ENCODE data around the gene EED.
"Not testable (repeated sequence)": the region's sequence is repeated elsewhere in the genome, so short reads cannot be mapped to it uniquely, and the experiment has no call there.

The EED gene

DNA sequence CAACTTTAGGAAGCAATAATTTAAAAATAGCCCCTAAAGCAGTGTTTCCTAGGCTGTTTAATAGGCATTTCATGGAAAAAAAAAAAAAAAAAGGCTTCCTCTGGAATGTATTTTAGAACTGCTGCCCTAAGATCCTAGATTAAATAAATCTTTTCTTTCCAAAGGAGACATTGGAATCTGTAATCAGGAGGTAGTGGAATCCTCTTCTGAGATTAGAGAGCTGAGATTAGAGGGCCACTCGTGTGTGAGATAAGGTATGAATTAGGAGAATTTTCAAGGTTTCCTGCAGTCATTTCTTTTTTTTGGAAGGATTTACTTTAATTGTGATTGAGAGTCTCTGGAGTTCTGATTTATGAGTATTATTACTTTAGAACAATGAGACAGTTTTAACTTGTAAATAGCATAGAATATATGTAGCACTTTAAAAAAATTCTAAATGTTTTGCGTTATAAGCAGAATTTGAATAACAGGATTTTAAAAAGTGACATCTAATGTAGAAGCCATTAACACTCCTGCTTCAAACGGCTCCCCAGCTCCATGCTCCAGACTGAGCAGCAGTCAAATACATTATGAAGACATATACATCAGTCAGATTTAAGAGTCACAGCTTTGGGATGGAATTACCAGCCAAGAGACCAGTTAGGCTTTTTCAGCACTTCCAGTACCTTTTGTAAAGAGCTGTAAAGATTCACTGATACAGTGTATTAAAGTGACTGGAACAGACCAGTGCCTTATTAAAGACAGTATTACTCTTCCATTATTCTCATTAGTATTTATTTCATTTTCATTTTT is 5.0 kb downstream of the EED start:
- no peak for DNase-seq

DNA sequence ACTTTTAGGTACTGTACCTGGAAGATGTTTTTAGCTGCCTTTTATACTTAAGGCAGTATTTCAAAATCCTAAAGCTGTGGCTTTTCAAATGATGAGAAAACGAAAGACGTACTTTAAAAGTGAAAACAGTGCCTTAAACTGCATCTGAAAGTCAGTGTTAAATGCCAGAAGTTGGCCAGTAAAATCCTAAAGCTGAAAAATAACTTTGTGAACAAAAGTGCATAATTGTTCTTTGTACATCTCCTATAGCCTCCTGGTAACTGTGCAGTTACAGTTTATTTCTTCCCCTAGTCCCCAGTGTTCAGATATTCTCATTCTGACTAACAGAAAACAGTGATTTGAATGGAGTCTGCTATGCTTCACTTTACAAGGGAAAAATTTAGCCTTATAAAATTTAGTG is 6.8 kb downstream of the EED start:
- no peak for DNase-seq

- no peak for DNase-seq
Measured at GRCh38 chr11:86255896-86256295, 11.3 kb downstream of the EED start.

DNA sequence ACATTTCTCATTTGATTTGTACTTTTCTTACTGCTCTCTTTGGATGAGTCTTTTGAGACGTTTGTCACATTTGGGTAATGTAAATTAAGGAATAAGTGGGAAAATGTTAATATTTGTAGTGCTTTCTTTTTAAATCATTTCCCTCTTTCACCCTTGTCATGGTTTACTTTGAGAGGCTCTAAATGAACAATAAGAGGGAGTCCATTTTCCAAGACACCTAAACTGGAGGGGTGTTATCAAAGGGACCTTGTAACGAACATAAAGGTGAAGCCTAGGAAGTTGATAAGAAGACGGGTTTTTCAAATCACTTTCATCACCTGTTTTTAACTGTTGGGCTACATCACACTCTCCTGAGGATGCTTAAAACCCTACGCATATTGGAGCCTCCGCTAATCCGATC is 12.1 kb downstream of the EED start:
- DNase-seq, result no peak

DNA sequence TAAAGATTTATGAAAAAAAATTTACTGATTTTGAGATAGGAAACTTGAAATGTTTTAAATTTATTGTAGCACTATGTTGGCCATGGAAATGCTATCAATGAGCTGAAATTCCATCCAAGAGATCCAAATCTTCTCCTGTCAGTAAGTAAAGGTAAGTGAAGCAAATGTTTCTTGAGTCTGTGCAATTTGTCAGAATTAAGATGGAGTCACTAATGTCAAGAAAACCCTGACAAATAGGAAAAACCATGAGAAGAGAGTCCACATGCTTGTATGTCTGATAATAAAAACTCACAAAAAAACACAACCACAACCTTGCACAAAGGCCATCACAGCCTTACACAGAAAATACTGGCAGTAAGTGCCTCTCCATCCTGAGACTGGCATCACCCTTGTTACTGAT is 12.9 kb downstream of the EED start:
- no peak for DNase-seq

DNA sequence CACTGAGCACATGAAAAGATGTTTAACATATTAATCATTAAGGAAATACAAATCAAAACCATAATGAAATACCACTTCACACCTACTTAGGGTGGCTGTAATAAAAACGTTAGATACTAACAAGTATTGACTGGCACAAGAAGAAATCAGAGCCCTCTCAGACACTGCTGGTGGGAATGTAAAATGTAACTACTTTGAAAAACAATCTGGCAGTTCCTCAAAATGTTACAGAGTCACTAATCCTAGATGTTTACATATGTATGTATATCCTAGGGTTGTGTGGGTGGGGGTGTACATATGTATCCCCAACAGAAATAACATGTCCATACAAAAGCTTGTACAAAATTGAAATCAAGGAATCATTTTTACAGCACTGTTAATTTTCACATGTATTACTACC is 15.2 kb downstream of the EED start:
- DNase-seq, result no peak

DNA sequence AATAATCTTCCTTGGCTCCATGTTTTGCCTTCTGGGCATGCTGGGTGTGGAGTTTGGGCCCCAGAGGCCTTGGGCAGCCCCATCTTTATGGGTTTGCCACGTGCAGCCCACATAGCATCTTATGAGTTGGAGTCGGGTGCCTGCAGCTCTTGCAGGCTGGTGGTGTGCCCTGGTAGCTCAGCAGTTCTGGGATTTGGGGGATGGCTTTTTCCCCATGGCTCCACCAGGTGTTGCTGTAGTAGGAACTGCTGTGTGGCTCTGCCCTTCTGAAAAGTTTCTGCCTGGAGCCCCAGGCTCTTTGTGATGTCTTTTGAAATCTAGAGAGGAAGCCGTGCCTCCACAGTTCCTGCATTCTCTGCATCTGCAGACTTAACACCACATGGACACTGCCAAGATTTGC is 16.8 kb downstream of the EED start:
- no peak for DNase-seq

- DNase-seq, result no peak
Measured at GRCh38 chr11:86262387-86262786, 17.8 kb downstream of the EED start.

DNA sequence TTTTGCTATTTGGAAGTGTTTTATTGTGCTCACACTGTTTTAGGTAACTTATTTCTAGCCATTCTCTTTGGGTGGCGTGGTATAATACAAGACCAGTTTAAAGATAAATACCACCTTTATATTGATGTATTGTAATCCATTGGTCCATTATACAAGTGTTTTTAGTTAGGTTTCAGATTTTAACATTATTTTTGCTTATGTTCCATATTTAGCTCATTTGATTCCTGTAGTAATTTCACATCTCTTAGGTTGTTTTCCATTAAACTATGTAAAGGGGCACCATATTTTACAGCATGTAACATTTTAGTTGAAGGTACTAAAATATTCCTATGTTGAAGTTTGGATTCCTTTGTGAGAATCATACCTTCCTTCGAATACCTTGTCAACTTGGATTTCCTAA is 20.1 kb downstream of the EED start:
- DNase-seq, result no peak

DNA sequence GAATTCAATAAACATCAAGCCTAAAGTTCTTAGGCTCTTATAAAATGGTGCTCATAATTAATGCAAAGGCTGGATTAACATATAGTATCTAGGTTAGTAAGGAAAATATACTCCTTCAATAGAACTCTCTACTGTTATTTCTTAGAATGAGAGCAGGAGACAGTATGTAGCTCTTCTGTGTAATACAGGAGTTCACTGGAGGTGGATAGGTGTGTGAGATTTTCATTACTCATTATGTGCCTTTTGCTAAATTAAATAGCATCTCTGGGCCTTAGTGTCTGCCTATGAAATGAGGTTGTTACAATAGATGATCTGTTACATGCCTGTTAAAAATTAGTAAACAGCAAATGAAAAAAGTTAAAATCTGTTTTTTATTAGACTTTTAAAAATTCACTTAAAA is 20.6 kb downstream of the EED start:
- no peak for DNase-seq

DNA sequence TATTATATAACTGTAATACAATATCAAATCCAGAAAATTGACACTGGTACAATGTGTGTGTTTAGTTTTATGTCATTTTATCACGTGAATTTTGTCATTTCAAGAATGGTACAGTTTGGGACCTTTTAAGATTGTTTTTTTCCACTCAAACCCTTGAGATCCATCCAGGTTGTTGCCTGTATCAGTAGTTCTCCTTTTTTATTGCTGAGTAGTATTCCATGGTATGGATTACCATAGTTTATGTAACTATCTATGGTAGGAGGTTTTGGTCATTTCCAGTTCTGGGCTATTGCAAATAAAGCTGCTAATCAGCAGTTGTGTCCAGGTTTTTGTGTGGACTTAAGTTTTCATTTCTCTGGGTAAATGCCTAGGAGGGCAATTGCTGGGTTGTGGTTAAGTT is 25.1 kb downstream of the EED start:
- no peak for DNase-seq

DNA sequence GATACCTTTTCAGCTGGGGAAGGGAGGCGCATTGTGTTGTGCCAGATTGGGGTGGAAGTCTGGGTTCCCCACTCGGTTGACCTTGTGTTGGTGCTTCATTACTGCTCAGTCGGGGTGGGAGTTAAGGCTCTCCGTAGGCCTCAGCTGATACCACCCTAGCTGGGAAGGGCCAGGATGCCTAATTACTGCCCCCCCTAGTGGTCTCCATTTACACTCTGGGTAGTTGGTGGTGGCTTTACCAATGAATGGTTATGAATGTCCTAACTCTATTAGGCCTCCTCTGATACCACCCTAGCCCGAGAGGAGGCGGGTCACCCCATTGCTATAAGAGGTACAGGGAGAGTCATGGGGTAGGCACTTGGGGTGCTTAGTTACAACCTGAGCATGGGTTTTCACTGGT is 29.9 kb downstream of the EED start:
- no peak for DNase-seq

DNA sequence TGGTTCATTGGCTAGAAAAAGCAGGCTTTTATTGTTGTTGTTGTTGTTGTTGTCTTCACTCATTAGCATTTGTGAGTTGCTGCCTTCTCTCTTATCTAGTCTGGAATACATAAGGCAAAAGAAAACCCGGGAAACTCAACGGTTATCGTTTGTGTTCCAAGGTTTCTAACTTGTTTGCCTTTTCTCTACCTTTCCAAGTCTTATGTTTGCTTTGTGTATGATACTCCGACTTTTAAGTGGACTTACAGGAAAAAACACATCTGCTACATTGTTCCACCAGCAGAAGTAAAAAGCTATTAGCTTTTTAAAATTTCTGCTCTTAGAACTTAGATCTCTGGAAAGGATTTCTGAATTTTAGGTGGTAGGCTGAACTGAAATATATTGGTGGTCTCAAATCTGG is 30.4 kb downstream of the EED start:
- no peak for DNase-seq

DNA sequence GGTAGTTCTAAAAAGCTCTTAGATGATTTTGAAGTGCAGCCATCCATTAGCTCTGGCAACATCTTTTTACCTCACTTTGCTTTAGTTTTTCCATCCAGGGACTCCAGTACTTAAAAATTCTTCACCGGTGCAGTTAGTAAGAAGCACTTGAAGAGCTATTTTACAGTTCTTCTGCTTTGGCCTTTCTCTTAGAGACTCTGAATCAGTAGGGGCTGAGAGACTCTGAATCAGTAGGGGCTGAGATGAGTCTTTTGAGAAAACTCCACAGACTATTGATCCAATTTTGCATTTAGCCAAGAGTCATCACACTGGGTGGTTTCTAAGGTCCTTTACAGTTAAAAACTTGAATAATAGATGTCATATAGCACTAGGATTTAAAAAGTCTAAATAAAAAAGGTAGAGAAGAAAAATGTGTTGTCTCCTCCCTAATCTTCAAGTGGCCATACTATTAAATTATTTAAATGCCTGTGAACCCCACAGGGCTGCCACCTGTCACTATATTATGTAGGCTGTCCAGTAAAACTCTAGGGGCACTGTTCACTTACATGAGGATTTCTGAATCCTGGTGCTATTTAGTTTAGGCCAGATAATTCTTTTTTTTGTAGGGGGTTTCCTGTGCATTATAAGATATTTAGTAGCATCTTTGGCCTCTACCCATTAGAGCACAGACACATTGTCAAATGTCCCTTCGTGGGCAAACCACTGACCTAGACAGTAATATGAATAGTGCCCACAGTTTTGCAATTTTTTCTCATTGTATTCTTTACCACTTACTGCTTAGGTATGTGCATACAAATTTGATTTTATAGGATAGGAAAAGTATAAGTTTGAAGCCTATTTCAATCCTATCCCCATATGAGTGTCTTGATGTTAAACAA is 31.2 kb downstream of the EED start:
- DNase-seq, result no peak

- no peak for DNase-seq
Measured at GRCh38 chr11:86277741-86278140, 33.2 kb downstream of the EED start.

- no peak for DNase-seq
Measured at GRCh38 chr11:86278226-86278625, 33.7 kb downstream of the EED start.

DNA sequence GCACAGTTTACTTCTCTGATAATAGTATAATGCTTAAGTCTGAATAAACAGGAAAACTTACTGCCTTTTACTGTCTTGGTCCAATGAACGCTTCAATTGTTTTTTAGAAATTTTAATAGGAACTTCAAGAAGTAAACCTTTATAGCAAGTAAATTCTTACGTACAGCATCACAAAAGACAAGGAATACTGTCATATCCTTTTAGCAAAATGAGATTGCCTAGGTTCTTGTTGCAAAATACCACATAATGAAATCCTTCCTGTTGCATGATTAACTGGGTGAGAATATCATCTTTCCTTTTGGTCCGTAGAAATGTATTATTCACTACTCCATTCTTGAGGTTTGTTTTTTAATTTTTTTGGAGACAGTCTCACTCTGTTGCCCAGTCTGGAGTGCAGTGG is 35.2 kb downstream of the EED start:
- DNase-seq, result no peak

GRCh38 chr11:86287468-86287796 is 42.9 kb downstream of the EED start:
- no peak for DNase-seq

GRCh38 chr11:86288776-86289507 is 44.4 kb downstream of the EED start:
- DNase-seq, result no peak

- not testable (repeated sequence) for DNase-seq
Measured at GRCh38 chr11:86289508-86290280, 45.1 kb downstream of the EED start.

- DNase-seq, result peak; percentile 15 to 62 (median 40)
Measured at GRCh38 chr11:86291466-86292262, 47.1 kb downstream of the EED start.

Data from stimulated activated naive CD4-positive, alpha-beta T cell (primary cell).